K562 (cell line): Measurements from ENCODE around the gene WSCD1. TPM values are rescaled to one million over a fixed set of nuclear protein-coding genes. Genes with fewer than 3 reads are reported as not detected.

Experiments used
- ATAC-seq: fragments of 200-7000 bp; cut with Tn5 transposase; 3 replicates; pipeline ENCODE4 v1.9.1; 2020; ENCODE audit warnings: moderate library complexity
- BruUV-seq: library from RNA; stranded (reverse); fragments of 400-500 nt; replicated peaks from 2 replicates; lab custom pipeline; 2021; lab: Mats Ljungman, UMichigan
- CTCF ChIA-PET: fragments of 300-600 bp; formaldehyde crosslinking; extraction: SDS; loops from one replicate; lab custom pipeline; 2021; ENCODE audit warnings: low intra/inter-chr PET ratio; lab: Yijun Ruan, JAX
- POLR2A ChIA-PET: fragments of 300-600, 350-650 bp; sonication (Branson Sonifier 250); formaldehyde crosslinking; extraction: SDS; loops from one replicate; lab custom pipeline; 2021; ENCODE audit warnings: antibody characterized with exemption, inconsistent platforms; lab: Yijun Ruan, JAX
- DNase-seq, 4 experiments: peaks; one replicate each; pipeline versions ENCODE4 v3.0.0 to v3.0.0-alpha.2; 2011 to 2018; ENCODE audit warnings: low spot score in 3 of 4, mixed read lengths in 3 of 4; ENCODE audit errors: extremely low read depth in 1 of 4
- FAIRE-seq: peaks from 2 replicates; lab custom pipeline; 2011; peaks lifted over from hg19 to GRCh38; lab: Jason Lieb, UNC
- H2AFZ ChIP-seq: 2 replicates; pipeline ENCODE4 v1.6.0; 2011; ENCODE audit warnings: low read depth, low read length, control low read depth, inconsistent platforms
- H3K27ac ChIP-seq: fragments of 200-600 bp; 3 replicates; pipeline ENCODE4 v1.8.0; 2011; ENCODE audit warnings: low read depth, mild to moderate bottlenecking, control low read depth, inconsistent platforms, low read length, moderate library complexity, mixed read lengths; ENCODE audit errors: extremely low read depth
- H3K27me3 ChIP-seq, 2 experiments: fragments of 300-600 bp in 1 of 2; 2 replicates in 1 of 2; 3 replicates in 1 of 2; pipeline versions ENCODE4 v1.6.0 to v1.8.0; 2011; ENCODE audit warnings: inconsistent platforms in 2 of 2, low read length in 2 of 2, mild to moderate bottlenecking in 1 of 2, mixed read lengths in 1 of 2, moderate library complexity in 1 of 2; ENCODE audit not compliant: control insufficient read depth in 2 of 2, insufficient read depth in 2 of 2
- H3K36me3 ChIP-seq: fragments of 300-600 bp; 3 replicates; pipeline ENCODE4 v1.8.0; 2011; ENCODE audit warnings: mild to moderate bottlenecking, low read length, inconsistent platforms; ENCODE audit not compliant: control insufficient read depth, insufficient read depth
- H3K4me1 ChIP-seq, 2 experiments: fragments of 200-600 bp in 1 of 2; replicated peaks in 1 of 2; 2 replicates in 1 of 2; 3 replicates in 1 of 2; pipeline versions ENCODE4 v1.5.1 to v1.8.0; 2011; ENCODE audit warnings: inconsistent platforms in 2 of 2, low read length in 2 of 2, mild to moderate bottlenecking in 1 of 2, mixed read lengths in 1 of 2, moderate library complexity in 1 of 2; ENCODE audit not compliant: control insufficient read depth in 2 of 2, insufficient read depth in 2 of 2
- H3K4me2 ChIP-seq: 2 replicates; pipeline ENCODE4 v1.6.1; 2011; ENCODE audit warnings: low read length, control low read depth, inconsistent platforms, mixed read lengths; ENCODE audit not compliant: insufficient read depth
- H3K4me3 ChIP-seq: fragments of 200-600 bp; sonication (generic), shearing (Covaris generic); 2 replicates; pipeline ENCODE4 v1.5.1; 2016; ENCODE audit warnings: control low read depth, inconsistent platforms
- H3K79me2 ChIP-seq: fragments of 200-600 bp; 3 replicates; pipeline ENCODE4 v1.8.0; 2011; ENCODE audit warnings: low read length, inconsistent platforms; ENCODE audit not compliant: control insufficient read depth, insufficient read depth
- H3K9ac ChIP-seq, 2 experiments: 2 replicates each; pipeline versions ENCODE4 v1.6.0 to v1.6.1; 2011; ENCODE audit warnings: low read depth in 2 of 2, low read length in 2 of 2, control low read depth in 1 of 2, inconsistent platforms in 1 of 2, mild to moderate bottlenecking in 1 of 2, mixed read lengths in 1 of 2; ENCODE audit not compliant: insufficient read depth in 1 of 2
- H3K9me1 ChIP-seq: one replicate; pipeline ENCODE4 v1.6.0; 2011; ENCODE audit warnings: inconsistent platforms, mild to moderate bottlenecking, low read length, moderate library complexity; ENCODE audit not compliant: control insufficient read depth, insufficient read depth
- H3K9me3 ChIP-seq: replicated peaks from 2 replicates; pipeline ENCODE4 v1.5.1; 2011; ENCODE audit warnings: low read depth, low read length, inconsistent platforms; ENCODE audit not compliant: control insufficient read depth, insufficient read depth
- H4K20me1 ChIP-seq: replicated peaks from 2 replicates; pipeline ENCODE4 v1.6.1; 2011; ENCODE audit warnings: low read length, inconsistent platforms, mixed read lengths; ENCODE audit not compliant: control insufficient read depth, insufficient read depth
- ATF6 ChIP-seq: sonication (generic); formaldehyde crosslinking; IDR thresholded peaks from 2 replicates; pipeline ENCODE4 v1.4.0; 2020; ENCODE audit warnings: mild to moderate bottlenecking, missing genetic modification reagents
- CSDE1 ChIP-seq, 2 experiments: fragments of 450-650 bp; IDR thresholded peaks; 2 replicates each; pipeline ENCODE4 v1.6.1; 2016; ENCODE audit warnings: mild to moderate bottlenecking in 1 of 2
- HMGXB4 ChIP-seq: sonication (generic); formaldehyde crosslinking; IDR thresholded peaks from 2 replicates; pipeline ENCODE4 v1.8.1; 2023; ENCODE audit warnings: mild to moderate bottlenecking, missing genetic modification reagents
- JUN ChIP-seq, 2 experiments: sonication (generic) in 1 of 2; formaldehyde crosslinking in 1 of 2; IDR thresholded peaks; 2 replicates each; pipeline versions ENCODE4 v1.6.1 to v1.8.0; 2012 to 2022; ENCODE audit warnings: borderline replicate concordance in 2 of 2, mild to moderate bottlenecking in 2 of 2, improper control_type of control experiment in 1 of 2, low read depth in 1 of 2, low read length in 1 of 2, missing genetic modification reagents in 1 of 2
- PRPF4 ChIP-seq: fragments of 200-400 bp; formaldehyde crosslinking; IDR thresholded peaks from one replicate; pipeline ENCODE4 v1.6.1; 2017; ENCODE audit warnings: low read length, low read depth, mild to moderate bottlenecking; ENCODE audit not compliant: insufficient read depth, poor library complexity, severe bottlenecking
- WGBS: fragments of 100-300 bp; shearing (Covaris generic); methylation state at CpG from one replicate; pipeline ENCODE4 v1.1.6; 2016; ENCODE audit warnings: low coverage, mixed read lengths; ENCODE audit not compliant: insufficient coverage; ENCODE audit errors: missing lambda C conversion rate; 5-methylcytosine and 5-hydroxymethylcytosine counted together
- in situ Hi-C: fragments of 300-500 bp; cut with MboI; formaldehyde crosslinking; loops from 4 replicates; pipeline ENCODE4 v1.15.0; 2018; ENCODE audit warnings: inconsistent platforms, mixed read lengths
- intact Hi-C: fragments of 100-400 bp; cut with micrococcal nuclease; formaldehyde crosslinking; loops from 2 replicates; pipeline ENCODE4 v1.14.2; 2022
- polyA plus RNA-seq, 8 experiments: library from polyadenylated mRNA; depleted of rRNA in 4 of 8; stranded (reverse) in 5 of 8; unstranded in 3 of 8; fragments of >200 nt; fragmentation: Nextera tagmentation in 2 of 8; fragmentation: Illumina TruSeq in 1 of 8; extraction: Ambion mirVana in 2 of 8; extraction: Trizol in 1 of 8; gene quantifications; 2 replicates each; pipeline versions ENCODE4 v1.2.1 to v1.2.3, GENCODE V29; 2011 to 2014; ENCODE audit warnings: inconsistent platforms in 1 of 8, missing spikeins in 1 of 8
- total RNA-seq, 7 experiments: library from RNA; depleted of rRNA in 6 of 7; stranded (reverse); fragments of >200 nt in 6 of 7; fragmentation: Illumina TruSeq in 2 of 7; extraction: Trizol in 2 of 7; gene quantifications; 2 replicates each; pipeline versions ENCODE4 v1.2.1 to v1.2.3, GENCODE V29; 2011 to 2021; ENCODE audit warnings: low replicate concordance in 1 of 7

The WSCD1 gene
- total and polyA plus RNA-seq, 9 of the 15 experiments (the other 6 are each of a cell fraction or from before 2014, with no cell fraction given): not detected

- BruUV-seq: no TSS peak
- H2AFZ ChIP-seq: no peak overlapping the region
- no peaks in the 10 kb centered on the region for H3K9me1 ChIP-seq
- H3K27ac ChIP-seq: no peak overlapping the region
- DNase-seq (no peak), FAIRE-seq (no peak), ATAC-seq (no peak)
- no peak overlapping the region for H3K4me2 ChIP-seq
- no peak for TF ChIP-seq PRPF4
- TF ChIP-seq ATF6 (CRISPR knock-in tag): no peak
- TF ChIP-seq CSDE1 (IDR thresholded peaks at IDR 0.05): no peak
- no peak for TF ChIP-seq JUN (IDR thresholded peaks at IDR 0.05; ENCODE audit: borderline replicate concordance, low read depth, low read length)
- no peak for TF ChIP-seq JUN (CRISPR knock-in tag; IDR thresholded peaks at IDR 0.05; ENCODE audit: borderline replicate concordance)
- TF ChIP-seq HMGXB4 (CRISPR knock-in tag): no peak
- H3K9me3 ChIP-seq: no peaks in the 10 kb centered on the region
- H3K4me1 ChIP-seq: no peaks in the 10 kb centered on the region
- no peaks in the 10 kb centered on the region; a peak in 1 of 5 replicates for H3K27me3 ChIP-seq
- POLR2A ChIA-PET: no interaction called here
- in situ Hi-C loops: no loop called here
- no peak overlapping the region for H3K9ac ChIP-seq
- H3K4me3 ChIP-seq: no peak overlapping the region
- H3K36me3 ChIP-seq: no peaks in the 10 kb centered on the region
- no peaks in the 10 kb centered on the region for H3K79me2 ChIP-seq
- intact Hi-C loops: no loop called here
- 0% methylated on average over 8 of the region's 8 CpGs for WGBS
- CTCF ChIA-PET: no interaction called here
- no peaks in the 10 kb centered on the region for H4K20me1 ChIP-seq
Measured at GRCh38 chr17:6140728-6141330, 70.7 kb downstream of the WSCD1 start.
